ENCODE results near the gene AQP12B.
"Not testable (repeated sequence)": the region's sequence is repeated elsewhere in the genome, so short reads cannot be mapped to it uniquely, and the experiment has no call there.

AQP12B gene

GRCh38 chr2:240680185-240680584 lies 2.5 kb downstream of the AQP12B start:
- DNase-seq, result not testable (repeated sequence)

GRCh38 chr2:240678909-240679308 lies 3.8 kb downstream of the AQP12B start:
- not testable (repeated sequence) for DNase-seq

- DNase-seq, result not testable (repeated sequence)
These were observed 4.6 kb downstream of the AQP12B start for GRCh38 chr2:240678043-240678442.

GRCh38 chr2:240675345-240675744 lies 7.3 kb downstream of the AQP12B start:
- not testable (repeated sequence) for DNase-seq

GRCh38 chr2:240674461-240675184 lies 8.1 kb downstream of the AQP12B start:
- not testable (repeated sequence) for DNase-seq

GRCh38 chr2:240672701-240673190 lies 9.9 kb downstream of the AQP12B start:
- no peak for DNase-seq

- DNase-seq, result no peak
These were observed 10.5 kb downstream of the AQP12B start for GRCh38 chr2:240672076-240672700.

- DNase-seq, result no peak
These were observed 11.7 kb downstream of the AQP12B start for GRCh38 chr2:240670950-240671349.

GRCh38 chr2:240670402-240670801 lies 12.3 kb downstream of the AQP12B start:
- DNase-seq, result no peak

- no peak for DNase-seq
These were observed 18.1 kb downstream of the AQP12B start for GRCh38 chr2:240664622-240665021.

GRCh38 chr2:240663546-240664190 lies 19.0 kb downstream of the AQP12B start:
- no peak for DNase-seq

- no peak for DNase-seq
These were observed 20.0 kb downstream of the AQP12B start for GRCh38 chr2:240662681-240663080.

GRCh38 chr2:240659883-240660282 lies 22.8 kb downstream of the AQP12B start:
- not testable (repeated sequence) for DNase-seq

- peak; percentile 14 for DNase-seq
These were observed 26.5 kb downstream of the AQP12B start for GRCh38 chr2:240655931-240656886.

- DNase-seq, result no peak
These were observed 31.5 kb downstream of the AQP12B start for GRCh38 chr2:240651185-240651584.

- no peak for DNase-seq
These were observed 32.3 kb downstream of the AQP12B start for GRCh38 chr2:240650254-240650965.

GRCh38 chr2:240649331-240649730 lies 33.4 kb downstream of the AQP12B start:
- DNase-seq, result no peak

GRCh38 chr2:240648650-240649275 lies 33.9 kb downstream of the AQP12B start:
- no peak for DNase-seq

- no peak for DNase-seq
These were observed 34.5 kb downstream of the AQP12B start for GRCh38 chr2:240648155-240648649.

- no peak for DNase-seq
These were observed 35.1 kb downstream of the AQP12B start for GRCh38 chr2:240647503-240648154.
